Endothelial cell of umbilical vein (primary cell): ENCODE data around the gene PRKAG2. TPM values are rescaled to one million over a fixed set of nuclear protein-coding genes. Genes with fewer than 3 reads are reported as not detected.

ENCODE experiments used
- BruUV-seq: library from RNA; stranded (reverse); fragments of 400-500 nt; replicated peaks from 2 replicates; lab custom pipeline; 2021; lab: Mats Ljungman, UMichigan
- CTCF ChIA-PET: fragments of 300-600, 350-600 bp; sonication (Branson Sonifier 250); formaldehyde crosslinking; loops from one replicate; lab custom pipeline; 2021; ENCODE audit warnings: antibody characterized with exemption, inconsistent platforms; lab: Charles Lee
- POLR2A ChIA-PET: fragments of 300-600, 350-600 bp; sonication (Branson Sonifier 250); formaldehyde crosslinking; loops from one replicate; lab custom pipeline; 2021; ENCODE audit warnings: antibody characterized with exemption, inconsistent platforms; lab: Charles Lee
- DNase-seq: peaks from one replicate; pipeline ENCODE4 v3.0.0-alpha.2; 2011; ENCODE audit warnings: low read depth, low spot score
- FAIRE-seq: peaks from 2 replicates; lab custom pipeline; 2011; peaks lifted over from hg19 to GRCh38; lab: Jason Lieb, UNC
- H2AFZ ChIP-seq: 2 replicates; pipeline ENCODE4 v1.6.0; 2012; ENCODE audit warnings: low read depth, low read length, control low read depth, inconsistent platforms
- H3K27ac ChIP-seq: 2 replicates; pipeline ENCODE4 v1.5.1; 2011; ENCODE audit warnings: low read depth, mild to moderate bottlenecking, control low read depth, low read length, moderate library complexity; ENCODE audit not compliant: insufficient read depth
- H3K27me3 ChIP-seq, 2 experiments: 2 replicates each; pipeline versions ENCODE4 v1.6.0 to v1.6.1; 2011; ENCODE audit warnings: low read length in 2 of 2, mixed read lengths in 1 of 2; ENCODE audit not compliant: control insufficient read depth in 2 of 2, insufficient read depth in 2 of 2
- H3K36me3 ChIP-seq, 2 experiments: 2 replicates in 1 of 2; 3 replicates in 1 of 2; pipeline ENCODE4 v1.5.1; 2011; ENCODE audit warnings: low read length in 2 of 2, mild to moderate bottlenecking in 1 of 2, moderate library complexity in 1 of 2; ENCODE audit not compliant: control insufficient read depth in 2 of 2, insufficient read depth in 2 of 2; ENCODE audit errors: extremely low read depth in 1 of 2
- H3K4me1 ChIP-seq: 3 replicates; pipeline ENCODE4 v1.5.1; 2011; ENCODE audit warnings: mild to moderate bottlenecking, low read length; ENCODE audit not compliant: control insufficient read depth, insufficient read depth; ENCODE audit errors: extremely low read depth
- H3K4me2 ChIP-seq: 2 replicates; pipeline ENCODE4 v1.6.1; 2011; ENCODE audit warnings: low read length, control low read depth, mixed read lengths; ENCODE audit not compliant: insufficient read depth
- H3K4me3 ChIP-seq, 3 experiments: fragments of 200-600 bp in 1 of 3; sonication (generic), shearing (Covaris generic) in 1 of 3; replicated peaks in 1 of 3; 2 replicates each; pipeline ENCODE4 v1.5.1; 2011 to 2016; ENCODE audit warnings: control low read depth in 3 of 3, low read length in 3 of 3, mild to moderate bottlenecking in 2 of 3, inconsistent platforms in 1 of 3, low read depth in 1 of 3, moderate library complexity in 1 of 3; ENCODE audit not compliant: insufficient read depth in 1 of 3
- H3K79me2 ChIP-seq: 2 replicates; pipeline ENCODE4 v1.6.0; 2012; ENCODE audit warnings: low read length, inconsistent platforms; ENCODE audit not compliant: control insufficient read depth, insufficient read depth
- H3K9ac ChIP-seq: replicated peaks from 2 replicates; pipeline ENCODE3; 2011; ENCODE audit warnings: low read length, control low read depth; ENCODE audit not compliant: insufficient read depth; ENCODE audit errors: extremely low read depth
- H3K9me1 ChIP-seq: replicated peaks from 3 replicates; pipeline ENCODE4 v1.6.0; 2011; ENCODE audit warnings: mild to moderate bottlenecking, low read length; ENCODE audit not compliant: control insufficient read depth, insufficient read depth; ENCODE audit errors: extremely low read depth
- H3K9me3 ChIP-seq: replicated peaks from 2 replicates; pipeline ENCODE4 v1.5.1; 2012; ENCODE audit warnings: low read length, inconsistent platforms; ENCODE audit not compliant: control insufficient read depth, insufficient read depth
- H4K20me1 ChIP-seq: replicated peaks from 2 replicates; pipeline ENCODE3; 2011; ENCODE audit warnings: mild to moderate bottlenecking, low read length; ENCODE audit not compliant: control insufficient read depth, insufficient read depth; ENCODE audit errors: extremely low read depth
- CTCF ChIP-seq, 2 donors: IDR thresholded peaks; 1 replicate in 1 of 2; 2 replicates in 1 of 2; pipeline ENCODE4 v1.5.1; 2011; ENCODE audit warnings: low read length in 2 of 2, mild to moderate bottlenecking in 2 of 2, moderate library complexity in 2 of 2, control low read depth in 1 of 2, inconsistent platforms in 1 of 2, low read depth in 1 of 2; ENCODE audit not compliant: insufficient read depth in 1 of 2; ENCODE audit errors: extremely low read depth in 1 of 2
- EZH2 ChIP-seq: IDR thresholded peaks from 2 replicates; pipeline ENCODE4 v1.6.1; 2012; ENCODE audit warnings: borderline replicate concordance, low read depth, mild to moderate bottlenecking, moderate library complexity, low read length, inconsistent platforms; ENCODE audit not compliant: severe bottlenecking
- FOS ChIP-seq: IDR thresholded peaks from 2 replicates; pipeline ENCODE4 v1.6.1; 2011; ENCODE audit warnings: mild to moderate bottlenecking, low read length, moderate library complexity, borderline replicate concordance; ENCODE audit not compliant: insufficient read depth
- GATA2 ChIP-seq: IDR thresholded peaks from 2 replicates; pipeline ENCODE4 v1.7.0; 2011; ENCODE audit warnings: low read depth, mild to moderate bottlenecking, moderate library complexity, mixed read lengths, low read length; ENCODE audit not compliant: insufficient read length, insufficient read depth
- JUN ChIP-seq: IDR thresholded peaks from 2 replicates; pipeline ENCODE4 v1.6.1; 2011; ENCODE audit warnings: borderline replicate concordance, low read depth; ENCODE audit not compliant: insufficient read length, insufficient read depth
- MAX ChIP-seq: IDR thresholded peaks from 2 replicates; pipeline ENCODE4 v1.6.1; 2011; ENCODE audit not compliant: insufficient read depth, insufficient read length
- MYC ChIP-seq: IDR thresholded peaks from one replicate; pipeline ENCODE4 v1.6.1; 2011; ENCODE audit warnings: mild to moderate bottlenecking, low read depth, low read length
- POLR2A ChIP-seq: IDR thresholded peaks from 2 replicates; pipeline ENCODE4 v1.6.1; 2012; ENCODE audit warnings: low read depth, mild to moderate bottlenecking, control low read depth, low read length
- POLR2AphosphoS5 ChIP-seq: IDR thresholded peaks from 2 replicates; pipeline ENCODE4 v1.6.1; 2012; ENCODE audit warnings: low read depth, mild to moderate bottlenecking, control low read depth, low read length, moderate library complexity; ENCODE audit not compliant: insufficient read depth
- dilution Hi-C: fragments of 300-500 bp; cut with MboI; formaldehyde crosslinking; loops from one replicate; pipeline ENCODE4 v1.15.0; 2019; ENCODE audit warnings: low sequenced_read_pairs; ENCODE audit not compliant: extremely low pct_ligation_motif_present
- intact Hi-C: fragments of 100-400 bp; cut with micrococcal nuclease; formaldehyde crosslinking; loops from one replicate; pipeline ENCODE4 v1.10.0; 2022
- polyA plus RNA-seq, 4 experiments: library from polyadenylated mRNA; depleted of rRNA in 3 of 4; stranded (reverse) in 3 of 4; unstranded in 1 of 4; fragments of >200 nt; gene quantifications; 2 replicates each; pipeline versions ENCODE4 v1.2.1 to v1.2.3, GENCODE V29; 2011 to 2012; ENCODE audit warnings: missing spikeins in 1 of 4
- total RNA-seq: library from RNA; stranded (reverse); gene quantifications from 2 replicates; pipeline ENCODE4 v1.2.3, GENCODE V29; 2021

Gene PRKAG2
- total and polyA plus RNA-seq, 2 donors (not counting 3 experiments of a cell fraction or from before 2014, with no cell fraction given): 19.3 to 51.5 TPM

DNA sequence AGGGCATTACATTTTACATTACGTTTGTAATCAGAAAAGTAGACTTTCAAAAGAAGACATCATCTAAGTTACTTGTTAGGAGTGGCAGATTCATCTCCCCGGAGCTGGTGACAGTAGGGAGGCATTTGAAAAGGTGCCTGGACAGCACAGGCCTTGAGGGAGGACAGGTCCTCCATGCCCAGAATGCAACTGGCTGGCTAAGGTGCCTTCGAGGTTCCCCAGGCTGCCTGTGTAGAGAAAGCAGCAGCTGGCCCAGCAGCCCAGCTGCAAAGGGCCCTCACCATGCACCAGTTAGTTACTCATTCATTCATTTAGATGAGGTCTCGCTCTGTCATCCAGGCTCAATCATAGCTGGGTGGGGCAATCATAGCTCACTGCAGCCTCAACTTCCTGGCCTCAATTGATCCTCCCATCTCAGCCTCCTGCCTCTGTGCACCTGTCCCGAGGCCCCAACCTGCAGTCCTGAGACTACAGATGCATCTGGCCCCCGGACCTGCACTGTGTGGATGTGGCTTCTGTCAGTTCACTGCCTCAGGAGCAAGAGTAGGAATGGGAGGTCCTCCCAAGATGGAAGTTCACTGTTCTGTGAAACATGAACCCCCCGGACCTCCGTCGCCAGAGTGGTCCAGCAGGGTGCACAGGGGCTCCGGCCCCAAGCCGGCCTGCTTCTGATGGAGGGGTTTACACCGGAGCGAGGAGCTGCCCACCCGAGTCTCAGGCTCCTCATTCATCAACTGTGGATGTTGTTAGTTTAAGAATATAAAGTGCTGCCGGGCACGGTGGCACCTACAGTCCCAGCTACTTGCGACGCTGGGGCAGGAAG lies 36.6 kb downstream of the PRKAG2 start:
- intact Hi-C loops: no loop called here
- CTCF ChIA-PET: interaction anchor here (0.7 kb wide), 1 partner anchor 16 kb away, joined by 3 read pairs; no protein-coding TSS in a partner anchor
- Histone ChIP-seq H3K27ac (no peak overlapping the region), H3K4me3 (no peak overlapping the region), H3K9me3 (no peaks in the 10 kb centered on the region), H2AFZ (no peak overlapping the region), H3K4me1 (no peaks in the 10 kb centered on the region), H3K36me3 (no peaks in the 10 kb centered on the region), H3K4me2 (no peak overlapping the region), H3K27me3 (no peaks in the 10 kb centered on the region), H3K9ac (no peak overlapping the region), H3K9me1 (no peaks in the 10 kb centered on the region), H3K79me2 (no peaks in the 10 kb centered on the region), H4K20me1 (no peaks in the 10 kb centered on the region)
- dilution Hi-C loops: no loop called here
- BruUV-seq: no TSS peak
- no peak for DNase-seq
- no peak for FAIRE-seq
- POLR2A ChIA-PET: no interaction called here
- TF ChIP-seq CTCF (IDR thresholded peaks at IDR 0.05; ENCODE audit: extremely low read depth in 1 of 2, insufficient read depth in 1 of 2, low read depth in 1 of 2, low read length in 2 of 2): no peak
- TF ChIP-seq MAX: no peak
- no peak for TF ChIP-seq MYC
- TF ChIP-seq FOS: no peak
- TF ChIP-seq EZH2: no peak
- TF ChIP-seq POLR2A: no peak
- TF ChIP-seq JUN: no peak
- TF ChIP-seq POLR2AphosphoS5: no peak
- no peak for TF ChIP-seq GATA2
